HepG2 (cell line): ENCODE data around the gene SRP14. TPM values are rescaled to one million over a fixed set of nuclear protein-coding genes. Genes with fewer than 3 reads are reported as not detected.
A peak's percentile ranks its signal among the peaks of the same experiment; 100 is the strongest.

Experiments used
- CCAR2 ChIP-seq: fragments of 200-400 bp; formaldehyde crosslinking; optimal IDR thresholded peaks from 2 replicates; pipeline ENCODE3; 2018; ENCODE audit warnings: low read depth, mild to moderate bottlenecking, low read length, moderate library complexity
- FOXA3 ChIP-seq: IDR thresholded peaks from 2 replicates; pipeline ENCODE4 v1.6.1; 2016; ENCODE audit warnings: missing genetic modification reagents, missing compliant biosample characterization
- FOXK1 ChIP-seq: sonication (generic); formaldehyde crosslinking; IDR thresholded peaks from 2 replicates; pipeline ENCODE4 v1.4.0; 2020; ENCODE audit warnings: low read depth, missing genetic modification reagents, borderline replicate concordance
- FOXP1 ChIP-seq, 2 experiments: fragments of 450-650 bp in 1 of 2; IDR thresholded peaks; 2 replicates each; pipeline ENCODE4 v1.6.1; 2017 to 2018; ENCODE audit warnings: antibody characterized with exemption in 1 of 2
- GPBP1L1 ChIP-seq: sonication (generic); formaldehyde crosslinking; IDR thresholded peaks from 2 replicates; pipeline ENCODE4 v1.5.0; 2020; ENCODE audit warnings: mild to moderate bottlenecking, missing genetic modification reagents
- NFKBIZ ChIP-seq: IDR thresholded peaks from 2 replicates; pipeline ENCODE4 v1.6.1; 2018; ENCODE audit warnings: missing genetic modification reagents, missing compliant biosample characterization
- NR2F2 ChIP-seq: IDR thresholded peaks from 2 replicates; pipeline ENCODE4 v1.6.1; 2012; ENCODE audit warnings: low read depth, inconsistent platforms, borderline replicate concordance
- RCOR2 ChIP-seq: IDR thresholded peaks from 2 replicates; pipeline ENCODE4 v1.6.1; 2016; ENCODE audit warnings: missing biosample characterization, missing genetic modification reagents
- REPIN1 ChIP-seq: sonication (generic); formaldehyde crosslinking; IDR thresholded peaks from 2 replicates; pipeline ENCODE4 v1.8.0; 2022; ENCODE audit warnings: missing genetic modification reagents, low read depth, mild to moderate bottlenecking, borderline replicate concordance
- TFDP2 ChIP-seq: sonication (generic); formaldehyde crosslinking; IDR thresholded peaks from 2 replicates; pipeline ENCODE4 v1.4.0; 2020; ENCODE audit warnings: missing genetic modification reagents
- THAP11 ChIP-seq: IDR thresholded peaks from 2 replicates; pipeline ENCODE4 v1.6.1; 2016; ENCODE audit warnings: missing biosample characterization, missing genetic modification reagents
- ZBTB26 ChIP-seq: IDR thresholded peaks from 2 replicates; pipeline ENCODE4 v1.6.1; 2016; ENCODE audit warnings: missing compliant biosample characterization, missing genetic modification reagents, borderline replicate concordance
- ZFP36L1 ChIP-seq: sonication (generic); formaldehyde crosslinking; IDR thresholded peaks from 2 replicates; pipeline ENCODE4 v1.8.0; 2022; ENCODE audit warnings: mild to moderate bottlenecking, missing genetic modification reagents, moderate library complexity
- ZNF121 ChIP-seq: sonication (generic); formaldehyde crosslinking; IDR thresholded peaks from 2 replicates; pipeline ENCODE4 v1.5.0; 2020; ENCODE audit warnings: mild to moderate bottlenecking, missing genetic modification reagents
- ZNF484 ChIP-seq: sonication (generic); formaldehyde crosslinking; IDR thresholded peaks from 2 replicates; pipeline ENCODE4 v1.5.1; 2020; ENCODE audit warnings: mild to moderate bottlenecking, low read depth, missing genetic modification reagents, borderline replicate concordance
- ZNF562 ChIP-seq: sonication (generic); formaldehyde crosslinking; IDR thresholded peaks from 2 replicates; pipeline ENCODE4 v1.8.0; 2022; ENCODE audit warnings: missing genetic modification reagents, borderline replicate concordance
- ZNF644 ChIP-seq: IDR thresholded peaks from 2 replicates; pipeline ENCODE4 v1.6.1; 2016; ENCODE audit warnings: low read depth
- ZNF710 ChIP-seq: sonication (generic); formaldehyde crosslinking; IDR thresholded peaks from 2 replicates; pipeline ENCODE4 v1.5.0; 2020; ENCODE audit warnings: mild to moderate bottlenecking, missing genetic modification reagents, borderline replicate concordance
- ZNF746 ChIP-seq: sonication (generic); formaldehyde crosslinking; IDR thresholded peaks from 2 replicates; pipeline ENCODE4 v1.8.0; 2022; ENCODE audit warnings: mild to moderate bottlenecking, missing genetic modification reagents
- ZNF761 ChIP-seq: sonication (generic); formaldehyde crosslinking; conservative IDR thresholded peaks from 2 replicates; pipeline ENCODE4 v1.4.0; 2020; ENCODE audit warnings: mild to moderate bottlenecking, missing genetic modification reagents
- ZNF772 ChIP-seq: sonication (generic); formaldehyde crosslinking; IDR thresholded peaks from 2 replicates; pipeline ENCODE4 v1.5.0; 2020; ENCODE audit warnings: mild to moderate bottlenecking, missing genetic modification reagents
- ZNF775 ChIP-seq: sonication (generic); formaldehyde crosslinking; IDR thresholded peaks from 2 replicates; pipeline ENCODE4 v1.4.0; 2020; ENCODE audit warnings: missing genetic modification reagents, mild to moderate bottlenecking, moderate library complexity, borderline replicate concordance
- polyA plus RNA-seq, 8 experiments: library from polyadenylated mRNA; depleted of rRNA in 3 of 8; stranded (reverse) in 7 of 8; unstranded in 1 of 8; fragments of >200 nt; fragmentation: Illumina TruSeq in 4 of 8; extraction: Trizol in 4 of 8; gene quantifications; 2 replicates each; pipeline versions ENCODE4 v1.2.1 to v1.2.3, GENCODE V29; 2011 to 2016; ENCODE audit warnings: low read depth in 4 of 8, missing spikeins in 1 of 8, mixed read lengths in 1 of 8; ENCODE audit not compliant: insufficient read depth in 1 of 8
- total RNA-seq, 5 experiments: library from RNA; depleted of rRNA; stranded (reverse); fragments of >200 nt; fragmentation: Illumina TruSeq; extraction: Trizol; gene quantifications; 2 replicates each; pipeline ENCODE4 v1.2.3, GENCODE V29; 2016; ENCODE audit warnings: low read depth in 1 of 5
- TF ChIP-seq, protein P1 (sequence below): sonication (generic); formaldehyde crosslinking; IDR thresholded peaks from 2 replicates; pipeline ENCODE4 v1.4.0; 2020; ENCODE audit warnings: low read depth, mild to moderate bottlenecking, missing genetic modification reagents

SRP14 gene
- total and polyA plus RNA-seq, 2 of the 13 experiments (the other 11 are each of a cell fraction or from before 2014, with no cell fraction given): 208 to 356 TPM

DNA sequence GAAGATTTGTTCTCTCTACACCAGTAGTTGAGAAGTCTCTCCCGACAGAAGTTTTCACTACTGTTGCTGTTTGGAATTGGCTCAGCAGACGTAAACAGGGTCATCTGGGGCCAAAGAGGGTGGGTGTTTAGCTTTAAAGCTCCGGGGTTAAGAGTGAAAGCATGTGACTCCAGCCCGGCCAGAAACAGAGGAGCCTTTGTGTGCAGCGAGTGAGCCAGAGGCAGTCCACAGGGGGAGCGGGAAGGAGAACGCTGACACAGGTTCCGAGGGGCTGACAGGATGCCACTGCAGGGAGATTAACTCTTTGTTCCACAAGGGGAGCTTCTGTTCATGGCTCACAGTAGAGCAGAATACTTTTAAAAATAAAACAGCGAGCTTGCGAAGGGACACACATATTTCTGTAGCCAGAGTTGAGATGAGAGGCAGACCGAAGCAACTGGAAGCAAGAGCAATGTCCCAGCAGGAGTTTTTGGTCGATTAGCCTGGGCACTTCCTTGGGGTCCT lies 42.8 kb upstream of the SRP14 start (continued):
- TF ChIP-seq ZNF710: no peak
- TF ChIP-seq, protein P1, sequence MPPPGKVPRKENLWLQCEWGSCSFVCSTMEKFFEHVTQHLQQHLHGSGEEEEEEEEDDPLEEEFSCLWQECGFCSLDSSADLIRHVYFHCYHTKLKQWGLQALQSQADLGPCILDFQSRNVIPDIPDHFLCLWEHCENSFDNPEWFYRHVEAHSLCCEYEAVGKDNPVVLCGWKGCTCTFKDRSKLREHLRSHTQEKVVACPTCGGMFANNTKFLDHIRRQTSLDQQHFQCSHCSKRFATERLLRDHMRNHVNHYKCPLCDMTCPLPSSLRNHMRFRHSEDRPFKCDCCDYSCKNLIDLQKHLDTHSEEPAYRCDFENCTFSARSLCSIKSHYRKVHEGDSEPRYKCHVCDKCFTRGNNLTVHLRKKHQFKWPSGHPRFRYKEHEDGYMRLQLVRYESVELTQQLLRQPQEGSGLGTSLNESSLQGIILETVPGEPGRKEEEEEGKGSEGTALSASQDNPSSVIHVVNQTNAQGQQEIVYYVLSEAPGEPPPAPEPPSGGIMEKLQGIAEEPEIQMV (CRISPR knock-in tag): peak; percentile 33; the same call in 1 of the 2 replicates
- 0 out of 2 replicates have a peak, but pooled peaks have one; percentile 12 for TF ChIP-seq ZNF644 (CRISPR knock-in tag)
- peak; percentile 85; the same call in 1 of the 2 replicates for TF ChIP-seq ZFP36L1 (CRISPR knock-in tag)
- peak; percentile 68; the same call in 1 of the 2 replicates for TF ChIP-seq NFKBIZ (CRISPR knock-in tag)
- peak; percentile 62 for TF ChIP-seq THAP11 (CRISPR knock-in tag)
- no peak for TF ChIP-seq CCAR2
- TF ChIP-seq ZNF121 (CRISPR knock-in tag): 0 out of 2 replicates have a peak, but pooled peaks have one; percentile 29
- peak; percentile 63 for TF ChIP-seq ZNF772 (CRISPR knock-in tag)
- TF ChIP-seq REPIN1: peak; percentile 43; the same call in 1 of the 2 replicates
- TF ChIP-seq NR2F2: peak; percentile 87
- peak; percentile 84 for TF ChIP-seq FOXA3 (CRISPR knock-in tag)
- peak; percentile 96 for TF ChIP-seq FOXK1
- peak; percentile 80; the same call in 1 of the 2 replicates for TF ChIP-seq ZBTB26
- no peak for TF ChIP-seq ZNF484 (CRISPR knock-in tag)
- peak; percentile 55 for TF ChIP-seq TFDP2 (CRISPR knock-in tag)
- TF ChIP-seq ZNF562: no peak
- TF ChIP-seq ZNF761 (CRISPR knock-in tag): 0 out of 2 replicates have a peak, but pooled peaks have one; percentile 37
- 0 out of 2 replicates have a peak, but pooled peaks have one; percentile 25 for TF ChIP-seq ZNF775
- TF ChIP-seq ZNF746 (CRISPR knock-in tag): peak; percentile 92
- no peak for TF ChIP-seq GPBP1L1 (CRISPR knock-in tag)
- peak; percentile 24; the same call in 1 of the 2 replicates for TF ChIP-seq RCOR2 (CRISPR knock-in tag)
- peak; percentile 87 for TF ChIP-seq FOXP1 (IDR thresholded peaks at IDR 0.05)
- TF ChIP-seq FOXP1 (CRISPR knock-in tag; IDR thresholded peaks at IDR 0.05): peak; percentile 98
